ENCODE measurements around the gene MEIS3.

Gene MEIS3

DNA sequence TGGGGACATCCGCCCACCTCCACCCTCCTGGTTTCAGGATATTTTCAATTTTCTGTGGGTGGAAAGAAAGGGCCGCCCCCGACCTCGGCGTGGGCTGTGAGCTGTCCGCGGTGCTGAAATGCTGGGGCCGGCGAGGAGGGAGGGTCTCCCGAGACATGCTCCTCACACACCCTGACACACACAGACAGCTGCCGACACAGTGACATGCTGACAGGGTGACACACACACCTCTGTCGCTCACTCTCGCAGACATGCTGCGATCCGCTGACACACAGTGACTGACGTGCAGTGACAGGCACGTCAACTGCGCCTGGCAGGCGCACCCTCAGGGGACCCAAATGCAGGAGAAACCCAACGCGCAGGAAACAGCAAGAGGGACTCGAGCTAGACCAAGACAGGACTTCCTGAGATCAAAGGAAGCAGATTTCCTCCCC, 25.1 kb upstream of the MEIS3 start:
- TF ChIP-seq CTCF (IDR thresholded peaks at IDR 0.05): no peak

GRCh38 chr19:47443331-47443730, 24.0 kb upstream of the MEIS3 start:
- TF ChIP-seq CTCF (IDR thresholded peaks at IDR 0.05): no peak

DNA sequence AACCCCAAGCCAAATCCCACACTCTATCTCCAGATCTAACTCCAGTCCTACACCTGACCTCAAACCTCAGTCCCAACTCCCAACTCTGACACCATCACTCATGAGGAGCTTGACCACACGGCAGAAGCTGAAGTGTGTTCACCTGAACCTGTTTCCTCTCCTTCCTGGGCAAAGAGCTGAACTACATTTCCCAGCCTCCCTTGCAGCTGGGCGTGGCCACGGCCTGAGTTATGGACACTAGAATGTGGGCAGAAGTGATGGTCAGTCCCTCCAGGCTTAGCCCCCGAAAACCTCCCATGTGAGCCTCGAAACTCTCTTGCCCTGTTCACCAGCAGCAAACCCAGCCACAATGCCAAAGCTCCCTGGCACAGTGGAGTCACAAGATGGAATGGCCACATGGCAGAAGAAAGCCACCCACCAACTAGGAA, 19.5 kb upstream of the MEIS3 start:
- TF ChIP-seq CTCF (IDR thresholded peaks at IDR 0.05): no peak

GRCh38 chr19:47437500-47437899, 18.2 kb upstream of the MEIS3 start:
- no peak for TF ChIP-seq CTCF (IDR thresholded peaks at IDR 0.05)

DNA sequence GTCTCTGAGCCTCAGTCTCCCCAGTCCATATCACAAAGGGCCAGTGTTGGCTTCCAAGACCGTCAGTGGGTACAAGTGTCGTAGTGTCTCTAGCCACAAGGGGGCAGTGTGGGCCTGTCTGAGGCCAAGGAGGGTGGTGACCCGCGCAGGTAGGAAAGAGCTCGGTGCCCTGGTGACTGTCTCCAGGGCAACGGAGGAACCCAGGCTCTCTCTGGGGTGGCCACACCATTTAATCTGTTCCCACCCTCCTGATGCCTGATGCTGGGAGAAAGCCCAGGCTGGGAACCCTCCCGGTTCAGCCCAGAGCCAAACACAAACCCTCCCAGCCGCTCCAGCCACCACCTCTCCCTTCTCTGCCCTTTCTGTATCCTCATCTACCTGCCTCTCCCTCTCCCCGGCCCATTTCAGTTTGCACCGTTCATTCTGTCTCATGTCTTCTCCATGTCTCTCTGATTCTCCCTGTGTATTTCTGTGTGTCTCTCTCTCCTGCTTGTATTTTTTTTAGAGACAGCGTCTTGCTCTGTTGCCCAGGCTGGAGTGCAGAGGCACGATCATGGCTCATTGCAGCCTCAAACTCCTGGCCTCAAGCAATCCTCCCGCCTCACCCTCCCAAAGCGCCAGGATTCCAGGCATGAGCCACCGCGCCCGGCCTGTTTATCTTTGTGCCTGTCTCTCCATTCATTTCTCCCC, 17.5 kb upstream of the MEIS3 start:
- TF ChIP-seq CTCF (IDR thresholded peaks at IDR 0.05): peak; percentile 55

GRCh38 chr19:47435883-47436417, 16.6 kb upstream of the MEIS3 start:
- TF ChIP-seq CTCF (IDR thresholded peaks at IDR 0.05): no peak

DNA sequence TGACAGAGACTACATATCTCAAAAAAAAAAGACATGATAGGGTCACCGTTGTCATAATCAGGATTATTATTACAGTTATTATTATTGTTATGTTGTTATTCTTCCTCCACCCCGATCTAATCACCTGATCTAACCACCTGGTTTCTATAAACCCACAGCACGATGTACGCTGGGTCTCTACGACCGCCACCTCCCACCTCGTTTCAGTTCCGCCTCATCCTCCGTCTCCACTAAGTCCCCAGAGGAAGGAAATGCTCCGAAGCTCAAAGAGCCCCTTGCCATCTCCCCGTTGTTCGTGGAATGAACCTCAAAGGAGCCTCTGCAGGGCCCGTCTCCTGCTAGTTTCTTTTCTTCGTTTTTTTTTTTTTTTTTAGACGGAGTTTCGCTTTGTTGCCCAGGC, 15.9 kb upstream of the MEIS3 start:
- no peak for TF ChIP-seq CTCF (IDR thresholded peaks at IDR 0.05)
